Esophagus muscularis mucosa (tissue), 3 donors: Measurements from ENCODE around the gene HAGH.

ENCODE experiments used
- CTCF ChIP-seq, 3 experiments: fragments of 200-600 bp in 2 of 3; fragments of 450-650 bp in 1 of 3; sonication (generic) in 2 of 3; IDR thresholded peaks; one replicate each; pipeline ENCODE4 v1.5.1; 2017 to 2019; ENCODE audit warnings: antibody characterized with exemption in 3 of 3, mild to moderate bottlenecking in 2 of 3, moderate library complexity in 1 of 3
- POLR2A ChIP-seq: fragments of 450-650 bp; IDR thresholded peaks from one replicate; pipeline ENCODE4 v1.6.1; 2017; ENCODE audit warnings: antibody characterized with exemption, moderate library complexity, mild to moderate bottlenecking, low read depth
- POLR2AphosphoS5 ChIP-seq, 2 donors: sonication (generic); formaldehyde crosslinking; IDR thresholded peaks; one replicate each; pipeline ENCODE4 v1.6.1; 2017; ENCODE audit warnings: antibody characterized with exemption in 2 of 2

GRCh38 chr16:1820096-1820945 lies 6.3 kb downstream of the HAGH start:
- TF ChIP-seq CTCF (IDR thresholded peaks at IDR 0.05): no peak
- TF ChIP-seq POLR2AphosphoS5 (IDR thresholded peaks at IDR 0.05): no peak
- no peak for TF ChIP-seq POLR2A
